SK-N-MC (cell line): ENCODE data around the gene POLR2C.

Source experiments
- EZH2 ChIP-seq: fragments of 200-600 bp; sonication (generic); IDR thresholded peaks from one replicate; pipeline ENCODE4 v1.6.1; 2017; ENCODE audit warnings: antibody characterized with exemption
- FOXP2 ChIP-seq: optimal IDR thresholded peaks from 2 replicates; pipeline ENCODE3; 2011; ENCODE audit warnings: mild to moderate bottlenecking, moderate library complexity; ENCODE audit not compliant: insufficient read depth; ENCODE audit errors: extremely low read length, control extremely low read depth
- POLR2AphosphoS5 ChIP-seq: IDR thresholded peaks from 2 replicates; pipeline ENCODE4 v1.6.1; 2012; ENCODE audit warnings: mild to moderate bottlenecking, low read depth, low read length, borderline replicate concordance

DNA sequence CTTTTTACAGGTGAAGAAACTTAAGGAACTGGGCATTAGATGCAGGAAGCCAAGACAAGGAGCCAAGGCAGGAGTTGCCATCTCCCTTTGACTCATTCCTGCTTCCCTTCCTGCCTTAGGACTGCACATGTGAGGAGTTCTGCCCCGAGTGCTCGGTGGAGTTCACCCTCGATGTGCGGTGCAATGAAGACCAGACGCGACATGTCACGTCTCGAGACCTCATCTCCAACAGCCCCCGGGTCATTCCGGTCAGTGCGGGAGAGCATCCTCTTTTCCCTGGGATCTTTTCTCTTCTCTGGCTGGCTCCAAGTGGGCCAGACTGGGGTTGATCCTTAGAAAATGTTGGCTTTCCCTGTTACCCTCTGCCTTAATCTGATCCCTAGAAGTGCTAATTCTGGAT is 6.6 kb downstream of the POLR2C start:
- TF ChIP-seq EZH2: no peak
- no peak for TF ChIP-seq POLR2AphosphoS5
- no peak for TF ChIP-seq FOXP2
